Liver (tissue), 9 donors: ENCODE data around the gene RTBDN. TPM values are rescaled to one million over a fixed set of nuclear protein-coding genes. Genes with fewer than 3 reads are reported as not detected.
A peak's percentile ranks its signal among the peaks of the same experiment; 100 is the strongest.

ENCODE experiments used
- DNase-seq: peaks from one replicate; pipeline ENCODE4 v3.0.0-alpha.2; 2017; ENCODE audit warnings: low spot score
- H3K27ac ChIP-seq, 2 donors: one replicate each; pipeline ENCODE4 v1.7.0; 2013; ENCODE audit warnings: inconsistent platforms in 2 of 2, low read length in 2 of 2, control low read depth in 1 of 2, low read depth in 1 of 2, mild to moderate bottlenecking in 1 of 2
- H3K27me3 ChIP-seq, 4 donors: one replicate each; pipeline versions ENCODE4 v1.6.1 to v1.7.0; 2013; ENCODE audit warnings: low read length in 3 of 4, inconsistent platforms in 1 of 4, mild to moderate bottlenecking in 1 of 4, moderate library complexity in 1 of 4; ENCODE audit not compliant: control insufficient read depth in 4 of 4, insufficient read depth in 4 of 4
- H3K36me3 ChIP-seq, 4 donors: one replicate each; pipeline versions ENCODE4 v1.6.1 to v1.7.0; 2013; ENCODE audit warnings: low read length in 3 of 4, mild to moderate bottlenecking in 3 of 4, low read depth in 1 of 4, moderate library complexity in 1 of 4; ENCODE audit not compliant: control insufficient read depth in 4 of 4, insufficient read depth in 3 of 4
- H3K4me1 ChIP-seq, 4 donors: one replicate each; pipeline versions ENCODE4 v1.6.1 to v1.7.0; 2013; ENCODE audit warnings: low read length in 3 of 4, mild to moderate bottlenecking in 3 of 4, moderate library complexity in 1 of 4; ENCODE audit not compliant: control insufficient read depth in 4 of 4, insufficient read depth in 4 of 4
- H3K4me3 ChIP-seq, 3 donors: one replicate each; pipeline versions ENCODE4 v1.6.1 to v1.7.0; 2013; ENCODE audit warnings: low read length in 3 of 3, control low read depth in 1 of 3, low read depth in 1 of 3, mild to moderate bottlenecking in 1 of 3
- H3K9ac ChIP-seq, 2 donors: one replicate each; pipeline ENCODE4 v1.7.0; 2013; ENCODE audit warnings: low read length in 2 of 2, mild to moderate bottlenecking in 2 of 2, moderate library complexity in 2 of 2, control low read depth in 1 of 2, low read depth in 1 of 2
- H3K9me3 ChIP-seq, 4 donors: one replicate each; pipeline versions ENCODE4 v1.6.1 to v1.7.0; 2013; ENCODE audit warnings: low read length in 3 of 4; ENCODE audit not compliant: control insufficient read depth in 4 of 4
- CTCF ChIP-seq: fragments of 150-350 bp; IDR thresholded peaks from 2 replicates; pipeline ENCODE4 v1.5.1; 2017; ENCODE audit warnings: improper control_type of control experiment, low read depth, low read length; ENCODE audit not compliant: missing input control
- FOXA2 ChIP-seq: IDR thresholded peaks from 2 replicates; pipeline ENCODE4 v1.6.1; 2016; ENCODE audit warnings: antibody characterized with exemption
- GABPA ChIP-seq, 2 donors: IDR thresholded peaks in 1 of 2; conservative IDR thresholded peaks in 1 of 2; 2 replicates each; pipeline ENCODE4 v1.6.1; 2016; ENCODE audit warnings: antibody characterized with exemption in 2 of 2, mild to moderate bottlenecking in 1 of 2, moderate library complexity in 1 of 2
- HNF4A ChIP-seq, 2 donors: conservative IDR thresholded peaks; 2 replicates each; pipeline ENCODE4 v1.6.1; 2016; ENCODE audit warnings: antibody characterized with exemption in 2 of 2, mild to moderate bottlenecking in 2 of 2
- HNF4G ChIP-seq: IDR thresholded peaks from 2 replicates; pipeline ENCODE4 v1.6.1; 2016; ENCODE audit warnings: antibody characterized with exemption
- JUND ChIP-seq, 2 donors: IDR thresholded peaks; 2 replicates each; pipeline ENCODE4 v1.6.1; 2016; ENCODE audit warnings: antibody characterized with exemption in 2 of 2
- NR2F2 ChIP-seq: IDR thresholded peaks from 2 replicates; pipeline ENCODE4 v1.6.1; 2016; ENCODE audit warnings: antibody characterized with exemption
- RAD21 ChIP-seq, 2 donors: IDR thresholded peaks; 2 replicates each; pipeline ENCODE4 v1.6.1; 2016; ENCODE audit warnings: antibody characterized with exemption in 2 of 2, mild to moderate bottlenecking in 2 of 2
- RXRA ChIP-seq, 2 donors: IDR thresholded peaks; 2 replicates each; pipeline ENCODE4 v1.6.1; 2017 to 2018; ENCODE audit warnings: antibody characterized with exemption in 2 of 2, mild to moderate bottlenecking in 1 of 2
- SP1 ChIP-seq: IDR thresholded peaks from 2 replicates; pipeline ENCODE4 v1.6.1; 2018; ENCODE audit warnings: antibody characterized with exemption, mild to moderate bottlenecking
- TAF1 ChIP-seq: conservative IDR thresholded peaks from 2 replicates; pipeline ENCODE4 v1.6.1; 2016; ENCODE audit warnings: antibody characterized with exemption, mild to moderate bottlenecking
- YY1 ChIP-seq: IDR thresholded peaks from 2 replicates; pipeline ENCODE4 v1.6.1; 2016; ENCODE audit warnings: antibody characterized with exemption, mild to moderate bottlenecking
- ZBTB33 ChIP-seq: IDR thresholded peaks from 2 replicates; pipeline ENCODE4 v1.6.1; 2016; ENCODE audit warnings: antibody characterized with exemption
- WGBS: extraction: QIAGEN DNeasy Blood & Tissue Kit; methylation state at CpG from one replicate; pipeline ENCODE4 v1.1.7; 2013; 5-methylcytosine and 5-hydroxymethylcytosine counted together
- polyA plus RNA-seq, 2 donors: library from polyadenylated mRNA; stranded (reverse) in 1 of 2; unstranded in 1 of 2; fragments of 200-250 nt in 1 of 2; fragments of >200 nt in 1 of 2; fragmentation: Nextera tagmentation in 1 of 2; extraction: Ambion mirVana in 1 of 2; gene quantifications; one replicate each; pipeline versions ENCODE4 v1.2.1 to v1.2.3, GENCODE V29; 2013 to 2015
- total RNA-seq, 2 donors: library from RNA; depleted of rRNA; stranded (reverse); fragments of >200 nt; gene quantifications; one replicate each; pipeline ENCODE4 v1.2.3, GENCODE V29; 2014
- TF ChIP-seq, protein P1 (sequence below): IDR thresholded peaks from 2 replicates; pipeline ENCODE4 v1.6.1; 2016; ENCODE audit warnings: antibody characterized with exemption, mild to moderate bottlenecking
- TF ChIP-seq, protein P2 (sequence below): IDR thresholded peaks from 2 replicates; pipeline ENCODE4 v1.6.1; 2016; ENCODE audit warnings: antibody characterized with exemption
- donor health status: healthy.
- donor health status: healthy.
- donor health status: healthy.
- donor health status: healthy.
- donor health status: healthy.

The RTBDN gene
- total and polyA plus RNA-seq, 4 donors: not detected

- H3K9ac ChIP-seq: no peak overlapping the region
- no peak overlapping the region for H3K4me3 ChIP-seq
- 7% methylated on average over 29 of the region's 29 CpGs for WGBS
- no peak overlapping the region for H3K27ac ChIP-seq
- TF ChIP-seq HNF4A (conservative IDR thresholded peaks at IDR 0.05): no peak
- TF ChIP-seq, protein P1, sequence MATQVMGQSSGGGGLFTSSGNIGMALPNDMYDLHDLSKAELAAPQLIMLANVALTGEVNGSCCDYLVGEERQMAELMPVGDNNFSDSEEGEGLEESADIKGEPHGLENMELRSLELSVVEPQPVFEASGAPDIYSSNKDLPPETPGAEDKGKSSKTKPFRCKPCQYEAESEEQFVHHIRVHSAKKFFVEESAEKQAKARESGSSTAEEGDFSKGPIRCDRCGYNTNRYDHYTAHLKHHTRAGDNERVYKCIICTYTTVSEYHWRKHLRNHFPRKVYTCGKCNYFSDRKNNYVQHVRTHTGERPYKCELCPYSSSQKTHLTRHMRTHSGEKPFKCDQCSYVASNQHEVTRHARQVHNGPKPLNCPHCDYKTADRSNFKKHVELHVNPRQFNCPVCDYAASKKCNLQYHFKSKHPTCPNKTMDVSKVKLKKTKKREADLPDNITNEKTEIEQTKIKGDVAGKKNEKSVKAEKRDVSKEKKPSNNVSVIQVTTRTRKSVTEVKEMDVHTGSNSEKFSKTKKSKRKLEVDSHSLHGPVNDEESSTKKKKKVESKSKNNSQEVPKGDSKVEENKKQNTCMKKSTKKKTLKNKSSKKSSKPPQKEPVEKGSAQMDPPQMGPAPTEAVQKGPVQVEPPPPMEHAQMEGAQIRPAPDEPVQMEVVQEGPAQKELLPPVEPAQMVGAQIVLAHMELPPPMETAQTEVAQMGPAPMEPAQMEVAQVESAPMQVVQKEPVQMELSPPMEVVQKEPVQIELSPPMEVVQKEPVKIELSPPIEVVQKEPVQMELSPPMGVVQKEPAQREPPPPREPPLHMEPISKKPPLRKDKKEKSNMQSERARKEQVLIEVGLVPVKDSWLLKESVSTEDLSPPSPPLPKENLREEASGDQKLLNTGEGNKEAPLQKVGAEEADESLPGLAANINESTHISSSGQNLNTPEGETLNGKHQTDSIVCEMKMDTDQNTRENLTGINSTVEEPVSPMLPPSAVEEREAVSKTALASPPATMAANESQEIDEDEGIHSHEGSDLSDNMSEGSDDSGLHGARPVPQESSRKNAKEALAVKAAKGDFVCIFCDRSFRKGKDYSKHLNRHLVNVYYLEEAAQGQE: no peak
- TF ChIP-seq JUND (IDR thresholded peaks at IDR 0.05): no peak
- no peak for TF ChIP-seq RXRA (IDR thresholded peaks at IDR 0.05)
- no peak for TF ChIP-seq FOXA2
- no peak for TF ChIP-seq CTCF
- no peak for TF ChIP-seq ZBTB33
- TF ChIP-seq RAD21 (IDR thresholded peaks at IDR 0.05): no peak
- TF ChIP-seq, protein P2, sequence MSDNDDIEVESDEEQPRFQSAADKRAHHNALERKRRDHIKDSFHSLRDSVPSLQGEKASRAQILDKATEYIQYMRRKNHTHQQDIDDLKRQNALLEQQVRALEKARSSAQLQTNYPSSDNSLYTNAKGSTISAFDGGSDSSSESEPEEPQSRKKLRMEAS: no peak
- no peak for TF ChIP-seq GABPA (IDR thresholded peaks at IDR 0.05 in 1 of 2, conservative IDR thresholded peaks at IDR 0.05 in 1 of 2)
- no peak for TF ChIP-seq SP1
- no peak for TF ChIP-seq NR2F2
- peaks cover 0 to 6% (median 2%) of the 10 kb centered on the region in 4 donors for H3K4me1 ChIP-seq
- H3K27me3 ChIP-seq: peaks cover 0 to 20% (median 9%) of the 10 kb centered on the region in 4 donors
- no peaks in the 10 kb centered on the region for H3K9me3 ChIP-seq
- no peaks in the 10 kb centered on the region for H3K36me3 ChIP-seq
- peak; percentile 65 for DNase-seq
Measured at GRCh38 chr19:12841094-12841493, 6.7 kb upstream of the RTBDN start.

DNA sequence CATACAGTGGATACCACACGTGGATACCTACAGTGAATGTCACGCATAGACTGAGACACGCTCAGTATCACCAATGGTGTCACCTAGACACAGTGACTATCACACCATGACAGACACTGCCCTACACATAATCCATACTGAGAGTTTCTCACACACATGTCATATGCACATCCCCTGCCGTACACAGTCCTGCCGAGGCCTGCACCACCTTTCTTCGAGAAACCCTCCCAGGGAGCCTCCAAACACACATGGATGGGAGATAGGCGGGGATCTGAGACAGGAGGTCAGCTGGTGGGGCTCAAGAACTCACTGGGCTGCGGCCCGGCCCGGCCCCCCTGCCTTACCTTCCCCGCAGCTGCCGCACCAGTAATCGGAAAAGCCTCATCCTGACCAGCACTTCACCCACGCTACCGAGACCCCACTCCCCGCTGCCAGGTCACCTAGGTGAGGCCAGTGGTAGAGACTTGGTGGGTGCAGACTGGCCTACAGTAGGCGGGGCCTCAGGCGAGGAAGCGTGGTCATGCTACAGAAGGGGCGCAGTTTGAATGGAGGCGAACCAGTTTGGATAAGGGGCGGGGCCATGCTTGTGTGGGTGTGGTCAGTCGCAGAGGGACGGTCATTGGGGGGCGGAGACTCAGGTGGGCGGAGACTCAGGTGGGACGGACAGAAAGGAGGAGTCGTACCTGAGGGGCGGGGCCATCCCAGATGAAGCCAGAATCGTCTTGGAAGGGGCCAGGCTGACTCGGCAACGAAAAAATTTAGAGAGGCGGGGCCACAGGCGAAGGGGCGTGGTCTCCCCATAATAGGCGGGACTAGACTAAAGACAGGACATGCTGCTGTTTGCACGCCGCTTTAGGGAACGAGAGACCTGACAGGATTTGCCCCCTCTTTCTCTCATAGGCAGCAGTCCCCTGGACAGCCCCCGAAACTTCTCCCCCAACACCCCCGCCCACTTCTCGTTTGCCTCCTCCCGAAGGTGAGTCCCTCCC is 6.0 kb upstream of the RTBDN start:
- H3K4me3 ChIP-seq: no peak overlapping the region
- peaks cover 0 to 20% (median 9%) of the 10 kb centered on the region in 4 donors for H3K27me3 ChIP-seq

More for the DNA sequence above, 6.0 kb upstream of the RTBDN start:
- peak; percentile 92 for DNase-seq
- Histone ChIP-seq H3K4me1 (peaks cover 0 to 6% (median 3%) of the 10 kb centered on the region in 4 donors), H3K27ac (no peak overlapping the region), H3K36me3 (no peaks in the 10 kb centered on the region), H3K9ac (no peak overlapping the region), H3K9me3 (no peaks in the 10 kb centered on the region)
- TF ChIP-seq HNF4G (no peak), TAF1 (no peak), HNF4A (conservative IDR thresholded peaks at IDR 0.05) (no peak), YY1 (no peak)
- WGBS: 26% methylated on average over 43 of the region's 43 CpGs
